Sigmoid colon (tissue), 7 donors: ENCODE data around the gene HMX3. TPM values are rescaled to one million over a fixed set of nuclear protein-coding genes. Genes with fewer than 3 reads are reported as not detected.
"Not testable (repeated sequence)": the region's sequence is repeated elsewhere in the genome, so short reads cannot be mapped to it uniquely, and the experiment has no call there.

Experiments
- DNase-seq: peaks from one replicate; pipeline ENCODE4 v3.0.0-alpha.2; 2019
- H3K27ac ChIP-seq, 4 donors: fragments of 200-600 bp; sonication (generic); one replicate each; pipeline ENCODE4 v1.5.1; 2016 to 2019; ENCODE audit warnings: mild to moderate bottlenecking in 1 of 4
- H3K27me3 ChIP-seq, 3 donors: fragments of 200-600 bp; sonication (generic); one replicate each; pipeline ENCODE4 v1.5.1; 2019; ENCODE audit warnings: mild to moderate bottlenecking in 1 of 3
- H3K36me3 ChIP-seq, 4 donors: fragments of 200-600 bp; sonication (generic); one replicate each; pipeline ENCODE4 v1.5.1; 2016 to 2019
- H3K4me1 ChIP-seq, 4 donors: fragments of 200-600 bp; sonication (generic); one replicate each; pipeline ENCODE4 v1.5.1; 2017 to 2019
- H3K4me3 ChIP-seq, 4 donors: fragments of 200-600 bp; sonication (generic); one replicate each; pipeline ENCODE4 v1.5.1; 2017 to 2019; ENCODE audit warnings: mild to moderate bottlenecking in 2 of 4, moderate library complexity in 1 of 4
- H3K9me3 ChIP-seq, 4 donors: fragments of 200-600 bp in 3 of 4; sonication (generic) in 3 of 4; one replicate each; pipeline versions ENCODE4 v1.5.1 to v1.6.1; 2013 to 2019
- EP300 ChIP-seq, 4 donors: sonication (generic); formaldehyde crosslinking; IDR thresholded peaks; one replicate each; pipeline ENCODE4 v1.6.1; 2017; ENCODE audit warnings: antibody characterized with exemption in 4 of 4
- POLR2A ChIP-seq, 2 donors: fragments of 450-650 bp; IDR thresholded peaks; one replicate each; pipeline ENCODE4 v1.6.1; 2016; ENCODE audit warnings: antibody characterized with exemption in 2 of 2, mild to moderate bottlenecking in 2 of 2, moderate library complexity in 2 of 2
- POLR2AphosphoS5 ChIP-seq, 4 donors: sonication (generic); formaldehyde crosslinking; IDR thresholded peaks; one replicate each; pipeline ENCODE4 v1.6.1; 2017; ENCODE audit warnings: antibody characterized with exemption in 4 of 4
- WGBS, 2 donors: extraction: QIAGEN DNeasy Blood & Tissue Kit; methylation state at CpG; one replicate each; pipeline ENCODE4 v1.1.7; 2013; 5-methylcytosine and 5-hydroxymethylcytosine counted together
- intact Hi-C: fragments of 100-400 bp; cut with DNase I; formaldehyde crosslinking; loops from one replicate; pipeline ENCODE4 v1.15.1; 2023
- polyA plus RNA-seq, 3 donors: library from polyadenylated mRNA; stranded (reverse); fragments of 200-250 nt; gene quantifications; one replicate each; pipeline ENCODE4 v1.2.3, GENCODE V29; 2013
- total RNA-seq, 4 donors: library from RNA; depleted of rRNA; stranded (reverse); fragments of >200 nt; gene quantifications; one replicate each; pipeline ENCODE4 v1.1.0, GENCODE V29; 2016
- TF ChIP-seq, protein P1 (sequence below), 4 experiments: fragments of 450-650 bp in 3 of 4; fragments of 200-600 bp in 1 of 4; IDR thresholded peaks; one replicate each; pipeline ENCODE4 v1.5.1; 2016 to 2019; ENCODE audit warnings: antibody characterized with exemption in 4 of 4, mild to moderate bottlenecking in 3 of 4, moderate library complexity in 2 of 4
- donor health status: healthy with polysubstance abuse.
- donor health status: Bipolar disorder and iron deficiency.
- donor health status: healthy.

HMX3 gene
- total and polyA plus RNA-seq, 7 donors, result 0.52 to 0.83 (median 0.68) TPM; not detected in 4

DNA sequence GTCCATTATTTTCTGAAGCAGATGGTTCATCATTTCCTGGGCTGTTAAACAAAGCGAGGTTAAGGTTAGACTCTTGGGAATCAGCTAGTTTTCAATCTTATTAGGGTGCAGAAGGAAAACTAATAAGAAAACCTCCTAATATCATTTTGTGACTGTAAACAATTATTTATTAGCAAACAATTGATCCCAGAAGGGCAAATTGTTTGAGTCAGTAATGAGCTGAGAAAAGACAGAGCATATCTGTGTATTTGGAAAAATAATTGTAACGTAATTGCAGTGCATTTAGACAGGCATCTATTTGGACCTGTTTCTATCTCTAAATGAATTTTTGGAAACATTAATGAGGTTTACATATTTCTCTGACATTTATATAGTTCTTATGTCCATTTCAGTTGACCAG, 28.5 kb downstream of the HMX3 start:
- intact Hi-C loops, result no loop called here

DNA sequence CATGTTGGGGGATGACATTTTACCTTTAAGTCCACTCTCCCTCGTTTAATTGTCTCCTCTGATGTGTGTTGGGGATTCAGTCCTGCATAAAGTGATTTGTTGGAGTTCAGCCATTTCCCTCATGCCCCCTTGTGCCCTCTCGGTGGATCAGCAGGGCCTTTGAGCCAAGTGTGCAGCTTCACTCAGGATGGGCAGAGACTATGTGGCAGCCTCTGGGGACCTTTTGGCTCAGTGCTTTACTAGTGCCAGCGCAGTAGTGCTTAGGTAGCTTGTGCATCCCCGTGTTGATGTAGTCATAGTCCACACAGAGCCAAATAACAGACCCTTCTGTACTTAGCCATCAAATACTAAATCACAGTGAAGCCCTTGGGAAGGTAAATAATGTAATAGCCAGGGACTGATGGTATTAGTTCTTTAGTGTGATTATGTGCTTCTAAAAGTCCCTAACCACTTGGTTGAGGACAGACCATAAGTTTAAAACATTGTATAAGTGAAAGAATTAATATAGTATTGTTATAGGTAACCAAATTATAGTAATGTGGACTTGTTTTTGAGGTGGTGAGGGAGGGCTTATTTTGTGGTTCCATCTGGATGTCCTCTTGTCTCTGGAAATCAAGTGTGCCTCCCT, 29.8 kb downstream of the HMX3 start:
- WGBS, 2 donors, result 81 to 85% methylated on average over 4 of the region's 4 CpGs
- Histone ChIP-seq H3K9me3 (no peaks in the 10 kb centered on the region), H3K36me3 (peaks cover 12 to 77% (median 26%) of the 10 kb centered on the region in 4 donors), H3K4me3 (no peak overlapping the region), H3K27ac (no peak overlapping the region), H3K27me3 (no peaks in the 10 kb centered on the region), H3K4me1 (no peaks in the 10 kb centered on the region)
- TF ChIP-seq POLR2AphosphoS5 (IDR thresholded peaks at IDR 0.05), result no peak
- TF ChIP-seq EP300 (IDR thresholded peaks at IDR 0.05), result no peak
- TF ChIP-seq POLR2A (IDR thresholded peaks at IDR 0.05), result no peak
- TF ChIP-seq, protein P1, sequence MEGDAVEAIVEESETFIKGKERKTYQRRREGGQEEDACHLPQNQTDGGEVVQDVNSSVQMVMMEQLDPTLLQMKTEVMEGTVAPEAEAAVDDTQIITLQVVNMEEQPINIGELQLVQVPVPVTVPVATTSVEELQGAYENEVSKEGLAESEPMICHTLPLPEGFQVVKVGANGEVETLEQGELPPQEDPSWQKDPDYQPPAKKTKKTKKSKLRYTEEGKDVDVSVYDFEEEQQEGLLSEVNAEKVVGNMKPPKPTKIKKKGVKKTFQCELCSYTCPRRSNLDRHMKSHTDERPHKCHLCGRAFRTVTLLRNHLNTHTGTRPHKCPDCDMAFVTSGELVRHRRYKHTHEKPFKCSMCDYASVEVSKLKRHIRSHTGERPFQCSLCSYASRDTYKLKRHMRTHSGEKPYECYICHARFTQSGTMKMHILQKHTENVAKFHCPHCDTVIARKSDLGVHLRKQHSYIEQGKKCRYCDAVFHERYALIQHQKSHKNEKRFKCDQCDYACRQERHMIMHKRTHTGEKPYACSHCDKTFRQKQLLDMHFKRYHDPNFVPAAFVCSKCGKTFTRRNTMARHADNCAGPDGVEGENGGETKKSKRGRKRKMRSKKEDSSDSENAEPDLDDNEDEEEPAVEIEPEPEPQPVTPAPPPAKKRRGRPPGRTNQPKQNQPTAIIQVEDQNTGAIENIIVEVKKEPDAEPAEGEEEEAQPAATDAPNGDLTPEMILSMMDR (IDR thresholded peaks at IDR 0.05), result no peak
- intact Hi-C loops, result no loop called here
- no peak for DNase-seq

More for the DNA sequence above, 28.5 kb downstream of the HMX3 start:
- Histone ChIP-seq H3K4me1 (no peaks in the 10 kb centered on the region), H3K27me3 (no peaks in the 10 kb centered on the region), H3K9me3 (no peaks in the 10 kb centered on the region), H3K27ac (no peak overlapping the region), H3K36me3 (peaks cover 12 to 78% (median 29%) of the 10 kb centered on the region in 4 donors), H3K4me3 (no peak overlapping the region)
- 92 to 97% methylated on average over 2 of the region's 2 CpGs for WGBS, 2 donors
- TF ChIP-seq POLR2A (IDR thresholded peaks at IDR 0.05), result no peak
- TF ChIP-seq, protein P1 (IDR thresholded peaks at IDR 0.05), result no peak
- no peak for TF ChIP-seq POLR2AphosphoS5 (IDR thresholded peaks at IDR 0.05)
- no peak for TF ChIP-seq EP300 (IDR thresholded peaks at IDR 0.05)
- no peak for DNase-seq

DNA sequence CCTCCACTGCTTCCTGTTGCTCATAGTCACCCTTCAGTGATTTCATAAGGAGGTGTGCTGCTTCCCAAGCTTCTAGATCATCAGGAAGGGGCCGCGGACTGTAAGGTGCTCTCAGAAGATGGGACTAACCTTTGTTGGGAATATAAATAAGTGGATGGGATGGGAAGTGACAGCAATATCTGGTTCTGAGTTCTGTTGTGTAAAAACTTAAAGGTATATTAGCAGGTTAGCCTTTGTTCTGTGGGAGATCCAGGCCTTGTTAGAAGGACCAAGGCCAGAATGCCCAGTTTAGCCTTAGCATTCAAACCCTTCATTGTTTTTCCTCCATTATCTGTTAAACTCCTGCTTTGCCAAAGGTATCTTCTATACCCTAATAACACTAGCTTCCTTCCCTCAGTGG, 30.8 kb downstream of the HMX3 start:
- H3K27me3 ChIP-seq, result no peaks in the 10 kb centered on the region
- no peak for DNase-seq
- peaks cover 12 to 66% (median 22%) of the 10 kb centered on the region in 4 donors for H3K36me3 ChIP-seq
- H3K27ac ChIP-seq, result no peak overlapping the region
- no peaks in the 10 kb centered on the region for H3K4me1 ChIP-seq
- no peak overlapping the region for H3K4me3 ChIP-seq
- WGBS, 2 donors, result 98 to 99% methylated on average over 2 of the region's 2 CpGs
- no peaks in the 10 kb centered on the region for H3K9me3 ChIP-seq
- TF ChIP-seq POLR2AphosphoS5 (IDR thresholded peaks at IDR 0.05) (no peak), POLR2A (IDR thresholded peaks at IDR 0.05) (no peak), EP300 (IDR thresholded peaks at IDR 0.05) (no peak)
- TF ChIP-seq, protein P1 (IDR thresholded peaks at IDR 0.05), result no peak
- intact Hi-C loops, result no loop called here

DNA sequence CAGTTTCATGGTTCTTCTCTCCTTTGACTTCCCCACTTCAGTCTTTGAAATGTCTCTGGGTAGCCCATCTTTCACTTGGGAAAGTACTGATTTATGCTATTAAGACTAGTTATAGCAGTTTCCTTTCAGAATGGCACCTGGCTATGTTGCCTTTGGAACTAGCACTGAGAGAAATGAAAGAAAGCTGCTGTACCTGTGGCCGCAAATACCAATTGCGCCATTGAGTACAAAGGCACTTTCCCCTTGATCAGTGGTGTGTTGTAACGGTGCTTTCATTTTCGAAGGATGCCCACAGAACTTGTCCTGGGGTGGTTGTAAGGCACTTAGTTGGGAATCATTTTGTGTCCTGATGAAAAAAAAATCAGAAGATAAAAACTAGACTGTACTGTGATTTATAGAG, 35.2 kb downstream of the HMX3 start:
- TF ChIP-seq POLR2AphosphoS5 (IDR thresholded peaks at IDR 0.05), result no peak
- TF ChIP-seq, protein P1 (IDR thresholded peaks at IDR 0.05), result no peak
- TF ChIP-seq EP300 (IDR thresholded peaks at IDR 0.05), result no peak
- no peak for TF ChIP-seq POLR2A (IDR thresholded peaks at IDR 0.05)
- intact Hi-C loops, result no loop called here
- no peaks in the 10 kb centered on the region for H3K9me3 ChIP-seq
- no peak overlapping the region for H3K4me3 ChIP-seq
- H3K36me3 ChIP-seq, result peaks cover 0 to 29% (median 4%) of the 10 kb centered on the region in 4 donors
- 97 to 98% methylated on average over 4 of the region's 4 CpGs for WGBS, 2 donors
- H3K27me3 ChIP-seq, result no peaks in the 10 kb centered on the region
- no peak for DNase-seq
- H3K4me1 ChIP-seq, result no peaks in the 10 kb centered on the region
- no peak overlapping the region for H3K27ac ChIP-seq

DNA sequence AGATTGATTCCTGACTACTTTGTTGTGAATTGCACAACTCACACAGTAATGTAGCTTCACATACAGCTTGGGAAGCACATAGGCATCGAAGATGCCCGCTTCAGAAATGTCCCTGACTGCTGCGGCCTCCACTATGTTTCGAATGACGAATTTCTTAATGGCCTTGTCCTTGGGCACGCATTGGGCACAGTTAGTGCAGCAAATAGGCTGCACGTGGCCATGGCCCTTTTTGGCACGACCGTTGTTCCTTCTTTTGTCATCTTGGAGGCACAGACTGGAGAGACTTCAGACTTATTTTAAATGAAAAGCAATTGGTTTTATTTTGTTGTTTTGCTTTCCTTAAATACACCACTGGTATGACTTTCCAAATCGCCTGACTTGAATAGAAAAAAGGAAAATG, 35.8 kb downstream of the HMX3 start:
- intact Hi-C loops, H3K27ac ChIP-seq, H3K27me3 ChIP-seq, H3K4me3 ChIP-seq, DNase-seq, H3K9me3 ChIP-seq, H3K4me1 ChIP-seq: not testable (repeated sequence)
- peaks cover 0 to 24% (median 4%) of the 10 kb centered on the region in 4 donors for H3K36me3 ChIP-seq
- WGBS, 2 donors, result 97% methylated on average over 10 of the region's 10 CpGs
